AG09319 (cell line): ENCODE results near the gene VPS51.
A peak's percentile ranks its signal among the peaks of the same experiment; 100 is the strongest.

ENCODE experiments used
- DNase-seq: peaks from one replicate; pipeline ENCODE4 v3.0.0-alpha.2; 2010; ENCODE audit warnings: low read depth; ENCODE audit errors: extremely low read depth
- CTCF ChIP-seq: IDR thresholded peaks from 2 replicates; pipeline ENCODE4 v1.5.1; 2011; ENCODE audit warnings: low read depth, mild to moderate bottlenecking, inconsistent platforms, low read length, moderate library complexity

The VPS51 gene

GRCh38 chr11:65107751-65108468, 11.9 kb downstream of the VPS51 start:
- TF ChIP-seq CTCF: no peak
- DNase-seq: no peak

- DNase-seq: no peak
- no peak for TF ChIP-seq CTCF
Observed at GRCh38 chr11:65108469-65109123, 12.6 kb downstream of the VPS51 start.

GRCh38 chr11:65109231-65110198, 13.5 kb downstream of the VPS51 start:
- TF ChIP-seq CTCF: no peak
- no peak for DNase-seq

- DNase-seq: peak; percentile 37
- peak; percentile 95 for TF ChIP-seq CTCF
Observed at GRCh38 chr11:65110354-65110861, 14.4 kb downstream of the VPS51 start.

- DNase-seq: no peak
- no peak for TF ChIP-seq CTCF
Observed at GRCh38 chr11:65111159-65111743, 15.2 kb downstream of the VPS51 start.

- no peak for TF ChIP-seq CTCF
- peak; percentile 72 for DNase-seq
Observed at GRCh38 chr11:65111744-65112545, 15.9 kb downstream of the VPS51 start, which contains the start of gene TM7SF2. Gene TM7SF2, plus strand, starts transcription at chr11:65111872. Its CDS starts 144 bp downstream, at chr11:65112016.
